ENCODE data around the gene NT5C3B. TPM values are rescaled to one million over a fixed set of nuclear protein-coding genes. Genes with fewer than 3 reads are reported as not detected.

Gene NT5C3B
- total and polyA plus RNA-seq, 8 donors = 9.8 to 80.7 (median 68.8) TPM

DNA sequence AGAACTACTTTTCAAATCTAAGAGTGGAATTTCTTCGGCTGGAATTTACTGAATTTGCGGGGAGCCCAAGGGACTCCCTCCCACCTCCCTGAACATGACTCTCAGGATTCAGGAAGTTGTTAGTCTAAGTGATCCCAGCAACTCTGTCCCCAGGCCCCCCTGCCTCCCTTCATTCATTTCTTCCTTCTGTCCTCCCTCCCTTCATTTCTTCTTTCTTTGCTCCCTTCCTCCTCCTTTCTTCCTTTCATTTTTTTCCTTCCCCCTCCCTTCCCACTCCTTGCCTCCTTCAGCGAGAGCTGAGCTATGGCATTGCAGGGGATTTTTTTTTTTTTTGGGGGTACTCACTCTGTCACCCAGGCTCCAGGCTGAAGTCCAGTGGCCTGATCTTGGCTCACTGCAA is 38.7 kb downstream of the NT5C3B start:
- DNase-seq = peak in 1 of 2 donors; percentile 4
- intact Hi-C loops (cut with DNase I; ENCODE audit: low total_unique reads) = no loop called here
- H3K9me3 ChIP-seq = no peaks in the 10 kb centered on the region
- WGBS, 5 donors = 90 to 98% (median 93%) methylated on average over 3 of the region's 3 CpGs
- H3K27me3 ChIP-seq = no peaks in the 10 kb centered on the region
- H3K4me1 ChIP-seq = peaks cover 30 to 38% (median 32%) of the 10 kb centered on the region in 4 donors
- H3K27ac ChIP-seq = no peak overlapping the region
- H3K36me3 ChIP-seq = peaks cover 0 to 6% (median under 1%) of the 10 kb centered on the region in 4 donors
- H3K4me3 ChIP-seq = no peak overlapping the region
- TF ChIP-seq POLR2AphosphoS5 (IDR thresholded peaks at IDR 0.05) (no peak), POLR2A (IDR thresholded peaks at IDR 0.05) (no peak), EP300 (IDR thresholded peaks at IDR 0.05) (no peak)
- TF ChIP-seq, protein P1, sequence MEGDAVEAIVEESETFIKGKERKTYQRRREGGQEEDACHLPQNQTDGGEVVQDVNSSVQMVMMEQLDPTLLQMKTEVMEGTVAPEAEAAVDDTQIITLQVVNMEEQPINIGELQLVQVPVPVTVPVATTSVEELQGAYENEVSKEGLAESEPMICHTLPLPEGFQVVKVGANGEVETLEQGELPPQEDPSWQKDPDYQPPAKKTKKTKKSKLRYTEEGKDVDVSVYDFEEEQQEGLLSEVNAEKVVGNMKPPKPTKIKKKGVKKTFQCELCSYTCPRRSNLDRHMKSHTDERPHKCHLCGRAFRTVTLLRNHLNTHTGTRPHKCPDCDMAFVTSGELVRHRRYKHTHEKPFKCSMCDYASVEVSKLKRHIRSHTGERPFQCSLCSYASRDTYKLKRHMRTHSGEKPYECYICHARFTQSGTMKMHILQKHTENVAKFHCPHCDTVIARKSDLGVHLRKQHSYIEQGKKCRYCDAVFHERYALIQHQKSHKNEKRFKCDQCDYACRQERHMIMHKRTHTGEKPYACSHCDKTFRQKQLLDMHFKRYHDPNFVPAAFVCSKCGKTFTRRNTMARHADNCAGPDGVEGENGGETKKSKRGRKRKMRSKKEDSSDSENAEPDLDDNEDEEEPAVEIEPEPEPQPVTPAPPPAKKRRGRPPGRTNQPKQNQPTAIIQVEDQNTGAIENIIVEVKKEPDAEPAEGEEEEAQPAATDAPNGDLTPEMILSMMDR (IDR thresholded peaks at IDR 0.05) = no peak

DNA sequence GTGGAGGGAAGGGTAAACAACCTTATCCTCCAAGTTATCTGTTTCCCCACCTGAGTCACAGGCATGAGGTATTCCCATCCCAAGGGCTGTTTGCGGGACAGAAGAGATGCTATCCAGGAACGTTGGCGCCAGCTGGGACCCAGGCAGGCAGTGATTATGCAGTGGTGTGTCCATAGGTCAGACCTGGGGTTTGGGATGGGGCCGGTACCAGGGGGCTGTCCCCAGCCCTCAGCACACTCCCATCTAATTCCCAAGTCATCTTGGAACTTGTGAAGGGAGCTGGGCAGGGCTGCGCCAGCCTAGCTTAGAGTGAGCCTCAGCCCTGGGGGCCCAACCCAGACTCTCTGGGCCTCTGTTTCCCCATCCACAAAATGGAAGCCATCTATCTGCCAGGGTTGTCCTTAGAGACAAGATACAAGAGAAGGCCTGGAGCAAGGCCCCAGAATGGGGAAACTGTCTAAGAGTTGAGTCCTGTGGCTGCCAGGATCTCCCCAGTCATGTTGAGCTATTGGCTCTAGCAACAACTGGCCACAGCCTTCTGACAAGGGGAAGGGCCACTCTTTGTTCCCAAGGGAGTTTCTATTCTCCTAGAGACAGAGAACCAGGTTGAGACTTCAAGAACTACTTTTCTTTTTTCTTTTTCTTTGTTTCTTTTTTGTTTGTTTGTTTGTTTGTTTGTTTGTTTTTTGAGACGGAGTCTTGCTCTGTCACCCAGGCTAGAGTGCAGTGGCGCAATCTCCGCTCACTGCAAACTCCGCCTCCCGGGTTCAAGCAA is 39.7 kb downstream of the NT5C3B start:
- Histone ChIP-seq H3K4me3 (no peak overlapping the region), H3K36me3 (no peaks in the 10 kb centered on the region), H3K27me3 (no peaks in the 10 kb centered on the region), H3K4me1 (peaks cover 35 to 42% (median 35%) of the 10 kb centered on the region in 4 donors), H3K9me3 (no peaks in the 10 kb centered on the region), H3K27ac (no peak overlapping the region)
- intact Hi-C loops (cut with DNase I; ENCODE audit: low total_unique reads) = no loop called here
- WGBS, 5 donors = 80 to 95% (median 83%) methylated on average over 10 of the region's 10 CpGs
- TF ChIP-seq EP300 (IDR thresholded peaks at IDR 0.05) = no peak
- TF ChIP-seq POLR2A (IDR thresholded peaks at IDR 0.05) = no peak
- TF ChIP-seq POLR2AphosphoS5 (IDR thresholded peaks at IDR 0.05) = no peak
- TF ChIP-seq, protein P1 (IDR thresholded peaks at IDR 0.05) = no peak
- peak in 1 of 2 donors; percentile 12 for DNase-seq

DNA sequence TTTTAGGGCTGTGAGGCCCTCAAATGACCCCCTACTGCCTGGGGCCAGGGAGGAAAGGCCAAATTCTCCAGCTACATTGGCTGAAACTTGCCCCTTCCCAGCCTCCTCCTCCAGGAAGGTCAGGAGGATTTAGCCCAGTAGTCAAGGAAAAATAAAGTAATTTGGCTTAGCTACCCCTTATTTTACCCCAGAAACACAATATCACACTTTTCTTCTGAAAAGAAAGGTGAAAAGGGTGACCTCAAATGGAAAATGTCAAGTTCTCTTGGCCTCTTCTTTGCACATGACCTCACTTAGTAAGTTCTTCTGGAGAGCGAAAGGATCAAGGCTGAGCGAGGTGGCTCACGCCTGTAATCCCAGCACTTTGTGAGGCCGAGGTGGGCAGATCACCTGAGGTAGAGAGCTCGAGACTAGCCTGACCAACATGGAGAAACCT is 41.5 kb downstream of the NT5C3B start:
- Histone ChIP-seq H3K36me3 (no peaks in the 10 kb centered on the region), H3K4me1 (peaks cover 25 to 30% (median 27%) of the 10 kb centered on the region in 4 donors), H3K27ac (peak overlapping the region in 2 of 5 donors; percentile 84 to 89), H3K9me3 (no peaks in the 10 kb centered on the region), H3K4me3 (no peak overlapping the region), H3K27me3 (no peaks in the 10 kb centered on the region)
- DNase-seq = no peak
- TF ChIP-seq POLR2AphosphoS5 (IDR thresholded peaks at IDR 0.05) (no peak), POLR2A (IDR thresholded peaks at IDR 0.05) (no peak), EP300 (IDR thresholded peaks at IDR 0.05) (no peak)
- TF ChIP-seq, protein P1 (IDR thresholded peaks at IDR 0.05) = no peak
- intact Hi-C loops (cut with DNase I; ENCODE audit: low total_unique reads) = no loop called here
- WGBS, 5 donors = 91 to 97% (median 93%) methylated on average over 5 of the region's 5 CpGs

DNA sequence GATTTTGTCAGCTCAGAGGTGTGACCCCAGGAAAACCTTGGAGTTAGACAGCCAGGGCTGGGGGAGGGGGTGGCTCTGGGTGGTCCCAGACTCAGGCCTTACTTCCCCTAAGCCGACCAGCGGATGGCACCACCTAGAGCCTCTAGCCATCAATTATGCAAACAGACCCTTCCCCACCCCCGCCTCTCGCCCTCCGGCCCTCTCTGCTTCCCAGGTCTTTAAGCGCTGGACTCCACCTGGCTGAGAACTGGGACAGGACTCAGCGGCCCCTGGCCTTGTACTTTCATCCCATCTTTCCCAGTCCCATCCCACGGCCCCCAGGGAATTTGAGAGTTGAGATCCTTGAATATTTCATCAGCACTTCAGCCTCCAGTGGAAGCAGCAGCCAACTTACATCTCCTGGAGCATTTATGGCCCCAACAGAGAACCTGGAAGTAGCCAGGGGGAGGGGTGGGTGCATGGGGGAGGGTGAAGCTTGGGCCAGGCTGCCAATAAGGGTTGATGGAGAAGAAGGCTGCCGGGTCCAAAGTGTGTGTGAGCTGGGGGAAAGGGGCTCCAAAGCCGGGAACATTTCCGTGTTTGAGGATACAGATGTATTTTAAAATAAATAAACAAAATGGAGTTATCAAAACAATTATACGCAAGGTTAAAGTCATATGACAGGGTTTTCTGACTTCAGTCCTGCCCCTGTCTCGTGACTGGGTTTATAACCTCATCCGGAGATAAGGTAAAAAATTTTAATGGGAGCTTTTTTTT is 42.1 kb downstream of the NT5C3B start:
- peak in 1 of 2 donors; percentile 47 for DNase-seq
- Histone ChIP-seq H3K4me1 (peaks cover 25 to 30% (median 27%) of the 10 kb centered on the region in 4 donors), H3K27ac (peak overlapping the region; percentile 69 to 89 (median 84)), H3K27me3 (no peaks in the 10 kb centered on the region), H3K4me3 (no peak overlapping the region), H3K36me3 (no peaks in the 10 kb centered on the region), H3K9me3 (no peaks in the 10 kb centered on the region)
- intact Hi-C loops (cut with DNase I; ENCODE audit: low total_unique reads) = no loop called here
- 66 to 76% (median 70%) methylated on average over 14 of the region's 14 CpGs for WGBS, 5 donors
- no peak for TF ChIP-seq EP300 (IDR thresholded peaks at IDR 0.05)
- TF ChIP-seq, protein P1 (IDR thresholded peaks at IDR 0.05) = no peak
- TF ChIP-seq POLR2AphosphoS5 (IDR thresholded peaks at IDR 0.05) = no peak
- TF ChIP-seq POLR2A (IDR thresholded peaks at IDR 0.05) = no peak

All from stomach (tissue), 9 donors.